ENCODE measurements around the gene PAPSS2. TPM values are rescaled to one million over a fixed set of nuclear protein-coding genes. Genes with fewer than 3 reads are reported as not detected.
"Not testable (repeated sequence)": the region's sequence is repeated elsewhere in the genome, so short reads cannot be mapped to it uniquely, and the experiment has no call there.

PAPSS2 gene
- total RNA-seq, 1 experiment from 2014 or later = 22.1 TPM

- TF ChIP-seq ZNF232 (CRISPR knock-in tag; IDR thresholded peaks at IDR 0.05) (no peak), FOXJ3 (CRISPR knock-in tag; IDR thresholded peaks at IDR 0.05; ENCODE audit: borderline replicate concordance) (no peak), NFATC4 (CRISPR knock-in tag; IDR thresholded peaks at IDR 0.05) (no peak)
These were observed 43.8 kb upstream of the PAPSS2 start (continued) for GRCh38 chr10:87615856-87616255.

GRCh38 chr10:87617503-87617902 is 42.2 kb upstream of the PAPSS2 start:
- CTCF ChIA-PET = no interaction called here
- POLR2A ChIA-PET = no interaction called here
- peaks cover 16% of the 10 kb centered on the region for H3K9me3 Mint-ChIP-seq
- no peak for ATAC-seq
- peaks cover 2% of the 10 kb centered on the region for H3K36me3 Mint-ChIP-seq
- no peak overlapping the region for H3K4me3 Mint-ChIP-seq
- peaks cover 44% of the 10 kb centered on the region for H3K4me1 Mint-ChIP-seq
- H3K27ac Mint-ChIP-seq = no peak overlapping the region
- H3K27me3 Mint-ChIP-seq (ENCODE audit: low read depth) = peaks cover 2% of the 10 kb centered on the region
- TF ChIP-seq CREM (CRISPR knock-in tag; IDR thresholded peaks at IDR 0.05) (no peak), GRHL2 (CRISPR knock-in tag; IDR thresholded peaks at IDR 0.05; ENCODE audit: insufficient replicate concordance, severe bottlenecking) (no peak), USF1 (CRISPR knock-in tag; IDR thresholded peaks at IDR 0.05) (no peak), ZNF512 (CRISPR knock-in tag; IDR thresholded peaks at IDR 0.05; ENCODE audit: borderline replicate concordance) (no peak), NFE2L1 (CRISPR knock-in tag; IDR thresholded peaks at IDR 0.05) (no peak)
- no peak for DNase-seq (ENCODE audit: low spot score)

GRCh38 chr10:87618566-87619423 is 40.9 kb upstream of the PAPSS2 start:
- TF ChIP-seq ZNF281 (CRISPR knock-in tag; IDR thresholded peaks at IDR 0.05) (no peak), GABPB1 (CRISPR knock-in tag; IDR thresholded peaks at IDR 0.05) (peak; percentile 87)
- Mint-ChIP-seq H3K4me3 (no peak overlapping the region), H3K4me1 (peaks cover 55% of the 10 kb centered on the region), H3K9me3 (peaks cover 12% of the 10 kb centered on the region), H3K27ac (no peak overlapping the region), H3K27me3 (ENCODE audit: low read depth) (peaks cover 2% of the 10 kb centered on the region), H3K36me3 (no peaks in the 10 kb centered on the region; the same call in 1 of the 2 replicates)
- DNase-seq (ENCODE audit: low spot score) (no peak), ATAC-seq (no peak)
- CTCF ChIA-PET = no interaction called here
- POLR2A ChIA-PET = interaction anchor here (0.8 kb wide), 1 partner anchor 57 kb away, joined by 4 read pairs; no protein-coding TSS in a partner anchor

- Mint-ChIP-seq H3K27me3 (ENCODE audit: low read depth) (peaks cover 2% of the 10 kb centered on the region), H3K4me3 (no peak overlapping the region), H3K36me3 (no peaks in the 10 kb centered on the region), H3K27ac (no peak overlapping the region), H3K9me3 (peaks cover 12% of the 10 kb centered on the region), H3K4me1 (peaks cover 55% of the 10 kb centered on the region)
- ATAC-seq (no peak), DNase-seq (ENCODE audit: low spot score) (no peak)
- ChIA-PET POLR2A (no interaction called here), CTCF (no interaction called here)
- TF ChIP-seq NR3C1 (CRISPR knock-in tag; conservative IDR thresholded peaks at IDR 0.05; ENCODE audit: low read depth) (no peak), SP1 (CRISPR knock-in tag; conservative IDR thresholded peaks at IDR 0.05) (no peak), ZNF232 (CRISPR knock-in tag; IDR thresholded peaks at IDR 0.05) (no peak), GRHL2 (CRISPR knock-in tag; IDR thresholded peaks at IDR 0.05; ENCODE audit: insufficient replicate concordance, severe bottlenecking) (no peak), MAX (CRISPR knock-in tag; IDR thresholded peaks at IDR 0.05) (no peak), GABPB1 (CRISPR knock-in tag; IDR thresholded peaks at IDR 0.05) (no peak), MYBL2 (CRISPR knock-in tag; IDR thresholded peaks at IDR 0.05) (no peak), ZBTB21 (CRISPR knock-in tag; IDR thresholded peaks at IDR 0.05; ENCODE audit: borderline replicate concordance) (no peak), IRF2 (CRISPR knock-in tag; IDR thresholded peaks at IDR 0.05; ENCODE audit: borderline replicate concordance, low read depth) (no peak), KAT7 (CRISPR knock-in tag; IDR thresholded peaks at IDR 0.05; ENCODE audit: borderline replicate concordance) (no peak), ATF6 (CRISPR knock-in tag; IDR thresholded peaks at IDR 0.05) (no peak), HMGA2 (CRISPR knock-in tag; IDR thresholded peaks at IDR 0.05) (no peak)
These were observed 40.0 kb upstream of the PAPSS2 start for GRCh38 chr10:87619705-87620104.

GRCh38 chr10:87621440-87621839 is 38.2 kb upstream of the PAPSS2 start:
- not testable (repeated sequence) for H3K36me3 Mint-ChIP-seq; DNase-seq (ENCODE audit: low spot score); H3K27me3 Mint-ChIP-seq (ENCODE audit: low read depth); H3K4me3 Mint-ChIP-seq; ATAC-seq; H3K9me3 Mint-ChIP-seq; H3K27ac Mint-ChIP-seq
- POLR2A ChIA-PET = interaction anchor here (0.6 kb wide), 1 partner anchor 65 kb away, joined by 3 read pairs; no protein-coding TSS in a partner anchor
- H3K4me1 Mint-ChIP-seq = peaks cover 68% of the 10 kb centered on the region
- CTCF ChIA-PET = interaction anchor here (0.7 kb wide), 1 partner anchor 89 kb away, joined by 4 read pairs; no protein-coding TSS in a partner anchor

Measured in WTC11 (cell line).